Nephron progenitor cell (in vitro differentiated cells): Measurements from ENCODE around the gene DDR1.
"Not testable (repeated sequence)": the region's sequence is repeated elsewhere in the genome, so short reads cannot be mapped to it uniquely, and the experiment has no call there.

ENCODE experiments used
- DNase-seq: peaks from one replicate; pipeline ENCODE4 v3.0.0; 2021
- H3K27ac Mint-ChIP-seq: 2 replicates; pipeline ENCODE4 v1.8.0; 2021; ENCODE audit warnings: mild to moderate bottlenecking, moderate library complexity, mixed read lengths
- H3K27me3 Mint-ChIP-seq: 2 replicates; pipeline ENCODE4 v1.8.0; 2021; ENCODE audit warnings: mild to moderate bottlenecking, low read depth, mixed read lengths; ENCODE audit not compliant: poor library complexity
- H3K36me3 Mint-ChIP-seq: 2 replicates; pipeline ENCODE4 v1.8.0; 2021; ENCODE audit warnings: low read depth, mixed read lengths
- H3K4me1 Mint-ChIP-seq: 2 replicates; pipeline ENCODE4 v1.8.0; 2021; ENCODE audit warnings: mixed read lengths
- H3K4me3 Mint-ChIP-seq: 2 replicates; pipeline ENCODE4 v1.8.0; 2021; ENCODE audit warnings: mild to moderate bottlenecking, moderate library complexity, mixed read lengths
- H3K9me3 Mint-ChIP-seq: 2 replicates; pipeline ENCODE4 v1.8.0; 2021; ENCODE audit warnings: mild to moderate bottlenecking, moderate library complexity, mixed read lengths
- TF ChIP-seq, protein P1 (sequence below): fragments of 200-600 bp; sonication (generic); IDR thresholded peaks from 2 replicates; pipeline ENCODE4 v1.5.0; 2021; ENCODE audit warnings: antibody characterized with exemption

The DDR1 gene

DNA sequence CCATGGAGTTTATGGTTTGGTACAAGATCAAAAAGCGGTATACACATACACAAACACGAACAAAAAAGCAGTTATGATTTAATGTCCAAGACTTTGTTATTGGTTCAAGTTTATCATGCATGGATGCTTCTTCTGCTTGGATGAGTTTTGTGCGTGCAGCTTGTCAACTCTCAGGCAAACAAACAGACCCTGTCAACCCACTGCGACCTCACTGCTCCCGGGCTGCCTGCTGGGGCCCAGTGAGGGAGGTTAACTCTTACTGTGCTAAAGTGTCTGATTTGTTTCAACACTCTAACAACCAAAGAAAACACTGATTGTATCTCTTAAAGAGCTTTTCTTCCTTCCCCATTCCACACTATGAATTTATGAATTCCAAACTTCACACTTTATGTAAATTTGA lies 26.8 kb upstream of the DDR1 start:
- TF ChIP-seq, protein P1, sequence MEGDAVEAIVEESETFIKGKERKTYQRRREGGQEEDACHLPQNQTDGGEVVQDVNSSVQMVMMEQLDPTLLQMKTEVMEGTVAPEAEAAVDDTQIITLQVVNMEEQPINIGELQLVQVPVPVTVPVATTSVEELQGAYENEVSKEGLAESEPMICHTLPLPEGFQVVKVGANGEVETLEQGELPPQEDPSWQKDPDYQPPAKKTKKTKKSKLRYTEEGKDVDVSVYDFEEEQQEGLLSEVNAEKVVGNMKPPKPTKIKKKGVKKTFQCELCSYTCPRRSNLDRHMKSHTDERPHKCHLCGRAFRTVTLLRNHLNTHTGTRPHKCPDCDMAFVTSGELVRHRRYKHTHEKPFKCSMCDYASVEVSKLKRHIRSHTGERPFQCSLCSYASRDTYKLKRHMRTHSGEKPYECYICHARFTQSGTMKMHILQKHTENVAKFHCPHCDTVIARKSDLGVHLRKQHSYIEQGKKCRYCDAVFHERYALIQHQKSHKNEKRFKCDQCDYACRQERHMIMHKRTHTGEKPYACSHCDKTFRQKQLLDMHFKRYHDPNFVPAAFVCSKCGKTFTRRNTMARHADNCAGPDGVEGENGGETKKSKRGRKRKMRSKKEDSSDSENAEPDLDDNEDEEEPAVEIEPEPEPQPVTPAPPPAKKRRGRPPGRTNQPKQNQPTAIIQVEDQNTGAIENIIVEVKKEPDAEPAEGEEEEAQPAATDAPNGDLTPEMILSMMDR = no peak
- Mint-ChIP-seq H3K9me3 (peaks cover 41% of the 10 kb centered on the region), H3K4me1 (peaks cover 47% of the 10 kb centered on the region), H3K27ac (peak overlapping the region; percentile 71), H3K4me3 (no peak overlapping the region), H3K27me3 (peaks cover 8% of the 10 kb centered on the region), H3K36me3 (peaks cover 5% of the 10 kb centered on the region)
- no peak for DNase-seq

DNA sequence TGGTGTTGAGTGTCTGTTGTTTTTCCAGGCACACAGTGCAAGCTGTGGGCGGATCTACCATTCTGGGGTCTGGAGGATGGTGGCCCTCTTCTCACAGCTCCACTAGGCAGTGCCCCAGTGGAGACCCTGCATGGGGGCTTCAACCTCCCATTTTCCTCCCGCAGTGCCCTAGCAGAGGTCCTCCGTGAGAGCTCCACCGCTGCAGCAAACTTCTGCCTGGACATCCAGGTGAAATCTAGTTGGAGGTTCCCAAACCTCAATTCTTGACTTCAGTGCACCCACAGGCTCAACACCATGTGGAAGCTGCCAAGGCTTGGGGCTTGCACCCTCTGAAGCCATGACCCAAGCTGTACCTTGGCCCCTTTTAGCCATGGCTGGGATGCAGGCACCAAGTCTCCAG lies 24.6 kb upstream of the DDR1 start:
- H3K27ac Mint-ChIP-seq, DNase-seq, H3K36me3 Mint-ChIP-seq, H3K4me3 Mint-ChIP-seq: not testable (repeated sequence)
- peaks cover 39% of the 10 kb centered on the region for H3K9me3 Mint-ChIP-seq
- peaks cover 17% of the 10 kb centered on the region for H3K27me3 Mint-ChIP-seq
- peaks cover 57% of the 10 kb centered on the region for H3K4me1 Mint-ChIP-seq

GRCh38 chr6:30861257-30862048 lies 22.9 kb upstream of the DDR1 start:
- DNase-seq = no peak
- TF ChIP-seq, protein P1 = no peak
- Mint-ChIP-seq H3K4me1 (peaks cover 43% of the 10 kb centered on the region), H3K36me3 (peaks cover 5% of the 10 kb centered on the region), H3K27ac (peak overlapping the region; percentile 52), H3K4me3 (no peak overlapping the region), H3K27me3 (peaks cover 23% of the 10 kb centered on the region), H3K9me3 (peaks cover 39% of the 10 kb centered on the region)

DNA sequence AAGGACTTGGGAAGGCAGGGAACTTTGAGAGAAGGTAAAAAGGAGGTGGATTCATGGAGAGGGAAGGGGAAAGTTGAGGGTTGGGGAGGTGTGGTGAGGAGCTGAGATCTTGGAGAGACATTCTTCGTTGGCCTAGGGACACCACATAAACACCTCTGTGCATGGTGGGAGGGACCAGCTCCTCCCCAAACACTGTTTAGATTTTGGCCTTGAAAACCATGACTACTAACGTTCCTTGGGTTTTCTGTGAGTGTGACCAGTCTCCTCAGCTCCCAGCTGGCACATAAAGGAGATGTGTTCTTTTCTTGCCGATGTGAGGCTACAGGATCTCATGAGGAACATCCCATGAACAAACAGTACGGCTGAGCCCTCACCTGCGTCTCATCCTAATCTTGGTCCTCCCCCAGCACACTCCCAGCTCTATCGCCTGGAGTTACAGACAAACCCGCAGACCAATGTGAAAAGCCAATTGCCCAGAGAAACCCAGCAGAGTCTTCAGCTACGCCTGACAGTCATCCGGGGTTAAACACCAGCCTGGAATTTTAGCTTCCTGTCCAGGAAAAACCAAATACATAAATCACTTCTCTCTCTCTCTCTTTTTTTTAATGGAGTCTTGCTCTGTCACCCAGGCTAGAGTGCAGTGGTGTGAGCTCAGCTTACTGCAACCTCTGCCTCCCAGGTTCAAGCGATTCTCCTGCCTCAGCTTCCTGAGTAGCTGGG lies 22.0 kb upstream of the DDR1 start:
- Mint-ChIP-seq H3K27me3 (peaks cover 23% of the 10 kb centered on the region), H3K27ac (peak overlapping the region; percentile 80), H3K4me1 (peaks cover 34% of the 10 kb centered on the region), H3K9me3 (peaks cover 39% of the 10 kb centered on the region), H3K36me3 (peaks cover 5% of the 10 kb centered on the region), H3K4me3 (no peak overlapping the region)
- TF ChIP-seq, protein P1 = no peak
- no peak for DNase-seq

DNA sequence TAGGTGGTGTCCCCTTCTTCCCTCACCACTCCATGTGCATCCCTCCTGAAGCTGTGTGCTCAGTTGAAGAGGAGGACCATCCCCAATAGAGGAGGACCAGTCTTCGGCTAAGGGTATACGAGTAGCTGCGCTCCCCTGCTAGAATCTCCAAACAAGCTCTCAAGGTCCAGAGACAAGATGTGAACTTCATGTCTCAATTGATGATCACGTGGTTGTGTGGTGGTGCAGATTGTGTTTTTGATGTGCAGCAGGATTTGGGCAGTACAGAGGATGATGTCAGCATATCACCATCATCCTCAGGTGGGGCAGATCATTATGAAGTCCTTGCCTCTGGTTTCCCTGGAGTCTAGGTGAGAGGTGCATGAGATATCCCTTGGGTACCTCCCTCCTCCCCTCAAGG lies 20.0 kb upstream of the DDR1 start:
- no peak overlapping the region for H3K4me3 Mint-ChIP-seq
- H3K36me3 Mint-ChIP-seq = peaks cover 9% of the 10 kb centered on the region
- TF ChIP-seq, protein P1 = no peak
- no peak for DNase-seq
- H3K27me3 Mint-ChIP-seq = peaks cover 21% of the 10 kb centered on the region
- H3K4me1 Mint-ChIP-seq = peaks cover 22% of the 10 kb centered on the region
- no peak overlapping the region for H3K27ac Mint-ChIP-seq
- peaks cover 43% of the 10 kb centered on the region for H3K9me3 Mint-ChIP-seq

DNA sequence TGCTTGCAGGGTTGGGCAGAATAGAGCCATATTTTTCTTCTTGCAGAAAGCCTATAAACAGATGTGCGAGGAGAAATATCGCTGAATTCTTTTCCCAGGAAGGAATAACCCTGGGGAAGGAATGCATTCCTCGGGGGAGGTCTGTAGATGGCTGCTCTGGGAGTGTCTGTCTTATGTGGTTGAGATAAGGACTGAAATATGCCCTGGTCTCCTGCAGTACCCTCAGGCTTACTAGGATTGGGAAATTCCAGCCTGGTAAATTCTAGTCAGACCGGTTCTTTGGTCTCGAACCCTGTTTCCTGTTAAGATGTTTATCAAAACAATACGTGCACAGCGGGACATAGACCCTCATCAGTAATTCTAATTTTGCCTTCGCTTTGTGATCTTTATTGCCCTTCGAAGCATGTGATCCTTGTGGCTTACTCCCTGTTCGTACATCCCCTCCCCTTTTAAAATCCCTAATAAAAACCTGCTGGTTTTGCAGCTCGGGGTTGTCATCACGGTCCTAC lies 15.0 kb upstream of the DDR1 start:
- Mint-ChIP-seq H3K36me3 (peaks cover 15% of the 10 kb centered on the region), H3K27me3 (peaks cover 19% of the 10 kb centered on the region), H3K9me3 (peaks cover 59% of the 10 kb centered on the region)
- not testable (repeated sequence) for H3K27ac Mint-ChIP-seq, H3K4me1 Mint-ChIP-seq, H3K4me3 Mint-ChIP-seq, DNase-seq
